ENCODE results near the gene ZNF764.

GRCh38 chr16:30526823-30527634, 31.1 kb downstream of the ZNF764 start:
- TF ChIP-seq CTCF (IDR thresholded peaks at IDR 0.05; ENCODE audit: insufficient read depth, low read length, poor library complexity, severe bottlenecking), result no peak
- TF ChIP-seq EZH2phosphoT487 (conservative IDR thresholded peaks at IDR 0.05; ENCODE audit: low read length), result no peak
